ENCODE measurements around the gene SLC9A3. TPM values are rescaled to one million over a fixed set of nuclear protein-coding genes. Genes with fewer than 3 reads are reported as not detected.
A peak's percentile ranks its signal among the peaks of the same experiment; 100 is the strongest.

SLC9A3 gene
- total RNA-seq, 1 donor from 2014 or later = 1.3 TPM

DNA sequence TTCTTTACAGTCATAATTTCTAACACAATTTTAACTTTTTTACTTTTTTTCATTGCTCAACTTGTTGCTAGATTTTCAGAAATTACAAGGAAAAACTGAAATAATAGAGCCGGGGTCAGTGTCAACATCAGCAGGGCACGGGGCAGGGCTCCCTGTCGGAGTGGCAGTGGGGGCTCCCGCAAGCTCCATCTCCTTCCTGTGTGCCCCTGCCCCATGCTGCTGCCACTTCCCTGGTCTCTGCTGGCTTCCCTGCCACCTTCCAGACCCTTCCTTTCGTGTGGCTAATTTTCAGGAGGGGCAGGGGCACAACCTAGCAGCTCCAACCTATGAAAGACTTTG, 82.3 kb downstream of the SLC9A3 start:
- DNase-seq (no peak), ATAC-seq (no peak)
- intact Hi-C loops (cut with micrococcal nuclease) = no loop called here

DNA sequence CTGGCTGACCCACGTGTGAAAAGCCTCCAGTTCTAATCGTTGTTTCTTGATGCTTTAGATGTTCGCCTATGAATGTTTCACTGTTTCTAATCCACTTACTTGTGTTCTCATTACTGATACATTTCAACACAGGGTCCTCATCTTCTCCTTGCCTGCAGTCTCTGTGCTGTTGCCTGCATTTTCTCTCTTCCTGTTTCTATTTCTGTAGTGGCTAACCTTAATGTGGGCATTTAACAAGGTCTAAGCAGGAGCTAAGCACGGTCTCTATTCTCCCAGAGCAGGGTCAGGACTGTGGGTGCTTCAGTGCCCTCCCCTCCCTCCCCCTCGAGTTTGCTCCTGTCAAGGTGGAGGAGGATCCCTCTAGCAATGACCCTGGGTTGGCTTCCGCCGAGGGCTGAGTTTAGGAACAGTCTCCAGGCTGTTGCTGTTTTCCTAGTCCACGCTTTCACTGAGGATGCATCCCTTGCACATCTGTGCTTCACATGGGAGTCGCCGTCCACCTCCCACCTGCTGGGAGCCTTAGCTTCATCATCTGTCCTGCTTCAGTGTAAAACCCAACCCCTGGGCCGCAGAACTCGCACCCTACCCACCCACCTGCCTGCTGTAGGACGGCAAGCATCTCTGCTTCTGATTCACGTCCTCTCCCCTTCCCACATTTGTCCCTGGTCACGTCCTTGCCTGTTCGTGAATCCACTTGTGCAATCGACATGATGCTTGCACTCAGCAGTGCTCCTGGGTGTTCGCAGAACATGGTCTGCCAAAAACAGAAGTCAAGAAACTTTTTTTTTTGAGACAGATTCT, 83.6 kb downstream of the SLC9A3 start:
- DNase-seq (peak; percentile 12), ATAC-seq (no peak)
- intact Hi-C loops (cut with micrococcal nuclease) = no loop called here

DNA sequence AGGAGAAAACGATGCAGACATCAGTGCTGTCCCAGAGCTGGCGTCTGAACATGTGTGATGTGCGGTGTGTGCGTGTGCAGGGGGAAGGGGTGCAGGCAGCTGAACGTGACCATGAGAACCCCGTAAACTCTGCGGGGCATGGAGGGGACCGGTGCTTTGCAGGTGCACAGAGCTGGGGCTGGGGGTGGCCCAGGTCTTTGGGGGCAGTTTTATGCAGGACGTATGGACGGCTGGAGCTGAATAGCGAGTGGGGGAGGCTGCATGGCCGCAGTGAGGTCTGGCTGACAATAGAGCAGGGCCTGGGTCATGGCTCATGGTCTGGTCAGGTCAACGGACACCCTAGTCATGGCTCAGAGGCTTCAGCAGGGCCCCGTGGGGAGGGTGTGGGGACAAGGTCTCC, 84.6 kb downstream of the SLC9A3 start:
- peak; percentile 26 for DNase-seq
- intact Hi-C loops (cut with micrococcal nuclease) = no loop called here
- no peak for ATAC-seq

DNA sequence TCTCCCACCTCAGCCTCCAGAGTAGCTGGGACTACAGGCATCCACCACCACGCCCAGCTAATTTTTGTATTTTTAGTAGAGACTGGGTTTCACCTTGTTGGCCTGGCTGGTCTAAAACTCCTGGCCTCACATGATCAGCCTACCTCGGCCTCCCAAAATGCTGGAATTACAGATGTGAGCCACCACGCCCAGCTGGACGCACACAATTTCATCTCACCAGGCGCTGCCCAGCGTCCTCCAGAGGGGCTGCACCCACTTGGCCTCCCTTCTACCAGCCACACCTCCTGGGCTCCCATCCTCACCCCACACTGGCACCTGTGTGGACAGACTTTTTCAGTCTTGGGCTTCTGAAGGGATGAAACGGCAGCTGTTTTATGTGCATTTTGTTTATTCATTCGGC, 85.1 kb downstream of the SLC9A3 start:
- intact Hi-C loops (cut with micrococcal nuclease) = no loop called here
- ATAC-seq = no peak
- DNase-seq = peak; percentile 21

DNA sequence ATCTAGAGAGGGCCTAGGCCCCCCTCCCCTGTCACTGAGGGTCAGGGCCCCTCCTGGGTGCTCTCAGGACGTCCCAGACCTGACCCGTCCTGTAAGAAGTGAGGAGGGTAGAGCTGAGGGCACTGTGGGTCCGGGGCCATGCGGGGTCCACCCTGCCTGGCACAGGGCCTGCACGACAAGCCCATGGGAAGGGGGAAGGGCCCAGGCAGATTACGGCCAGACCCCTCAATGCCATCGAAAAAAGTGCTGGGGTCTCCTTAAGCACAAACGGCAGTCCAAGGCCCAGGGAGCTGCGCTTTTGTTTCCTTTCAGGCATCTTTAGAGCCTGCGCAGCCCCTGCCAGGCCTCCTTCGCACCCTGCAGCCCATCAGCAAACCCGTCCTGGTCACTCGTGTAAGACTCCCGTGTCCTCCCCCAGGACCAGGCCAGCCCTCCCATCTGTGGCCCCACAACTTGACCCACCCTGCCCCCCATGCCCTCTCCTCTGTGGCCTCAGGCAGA, 85.7 kb downstream of the SLC9A3 start:
- ATAC-seq (no peak), DNase-seq (no peak)
- intact Hi-C loops (cut with micrococcal nuclease) = no loop called here

DNA sequence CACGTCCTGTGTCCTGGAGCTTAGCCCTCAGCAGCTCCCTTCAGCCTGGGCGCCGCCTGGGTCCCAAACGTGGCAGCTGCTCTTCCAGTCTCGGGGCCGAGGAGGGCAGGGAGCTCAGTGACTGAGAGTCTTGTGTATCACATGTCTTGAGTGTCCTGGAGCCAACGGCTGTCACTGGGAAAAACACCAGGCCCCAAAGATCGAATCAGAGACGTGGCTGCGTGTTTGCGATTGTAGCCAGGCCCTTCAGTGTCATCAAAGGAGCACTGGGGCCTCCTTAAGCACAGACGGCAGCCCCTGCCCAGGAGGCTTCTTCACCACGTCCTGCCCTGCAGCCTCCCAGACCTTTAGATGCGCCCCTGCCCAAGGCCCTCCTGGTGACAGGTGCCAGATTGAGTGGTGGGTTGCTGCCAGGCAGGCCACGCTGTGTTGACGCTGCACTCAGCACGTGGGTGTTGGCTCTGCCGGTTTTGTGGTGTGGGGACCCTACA, 86.9 kb downstream of the SLC9A3 start:
- ATAC-seq (no peak), DNase-seq (peak; percentile 24)
- intact Hi-C loops (cut with micrococcal nuclease) = no loop called here

DNA sequence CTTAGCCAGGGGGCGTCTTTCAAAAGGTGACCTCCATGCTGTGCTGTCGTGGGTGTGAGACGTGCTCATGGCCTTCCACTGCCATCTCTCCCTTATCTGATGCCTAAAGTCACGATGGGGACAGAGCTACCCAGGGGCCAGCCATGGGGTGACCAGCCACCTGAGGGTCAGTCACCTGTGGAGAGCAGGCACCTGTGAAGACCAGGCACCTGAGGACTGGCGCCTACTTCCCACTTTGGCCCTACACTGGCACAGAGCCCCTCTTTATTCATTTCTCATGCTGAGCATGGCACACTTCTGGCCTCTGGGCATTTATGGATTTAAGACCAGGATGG, 87.6 kb downstream of the SLC9A3 start:
- intact Hi-C loops (cut with micrococcal nuclease) = no loop called here
- ATAC-seq = no peak
- DNase-seq = no peak

DNA sequence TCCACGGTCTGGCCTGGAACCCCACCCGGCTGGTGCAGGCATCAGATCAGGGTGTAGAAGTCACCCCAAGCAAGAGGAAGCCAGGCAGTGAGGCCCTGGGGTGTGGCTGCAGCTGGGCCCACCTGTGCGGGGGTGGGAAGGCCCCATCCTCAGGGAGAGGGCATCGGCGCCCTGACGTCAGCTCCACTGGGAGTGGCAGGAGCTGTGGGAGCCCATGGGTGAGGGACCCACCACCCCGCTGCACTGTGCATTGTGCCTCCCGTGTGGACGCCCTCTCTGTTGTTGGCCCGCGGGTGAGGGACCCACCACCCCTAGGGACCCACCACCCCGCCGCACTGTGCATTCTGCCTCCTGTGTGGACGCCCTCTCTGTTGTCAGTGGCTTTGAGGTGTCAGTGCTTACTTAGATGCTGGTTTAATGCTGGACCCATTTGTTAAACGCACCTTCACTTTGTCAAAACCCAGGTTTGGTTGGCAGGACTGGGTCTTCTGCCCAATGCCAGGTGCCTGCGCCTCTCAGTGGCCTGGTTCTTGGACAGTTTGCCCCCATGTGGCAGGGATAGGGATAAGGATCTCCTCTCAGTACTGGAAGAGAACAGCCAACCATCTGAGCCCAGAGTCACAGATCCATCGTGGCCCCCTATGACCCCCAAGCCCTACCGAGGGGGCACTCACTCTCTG, 88.1 kb downstream of the SLC9A3 start:
- intact Hi-C loops (cut with micrococcal nuclease) = no loop called here

DNA sequence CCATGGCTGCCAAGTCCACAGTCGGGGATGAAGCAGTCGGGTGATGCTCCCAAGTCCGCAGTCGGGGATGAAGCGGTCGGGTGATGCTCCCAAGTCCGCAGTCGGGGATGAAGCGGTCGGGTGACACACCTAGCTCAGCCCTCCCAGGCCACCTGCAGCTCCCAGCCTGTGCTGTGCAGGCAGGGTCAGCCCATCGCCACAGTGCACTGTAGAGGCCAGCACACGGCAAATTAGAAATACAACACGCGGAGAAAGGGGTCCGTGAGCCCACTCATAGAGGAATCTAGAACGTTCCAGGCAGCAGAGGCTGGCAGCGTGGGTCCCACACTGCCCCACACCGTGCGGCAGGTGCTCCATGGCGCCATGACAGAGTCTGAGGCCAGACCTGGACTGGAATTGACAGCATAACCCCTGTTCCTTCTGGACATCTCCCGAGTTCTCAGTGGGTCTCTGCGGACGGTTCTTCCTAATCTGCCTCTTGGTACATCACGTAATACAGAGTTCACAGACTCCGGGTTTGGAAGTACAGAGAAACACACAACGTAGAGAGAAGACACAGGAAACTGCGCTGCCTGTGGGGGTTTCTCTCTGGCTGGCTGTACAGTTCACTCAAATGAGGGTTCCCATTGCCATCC, 89.0 kb downstream of the SLC9A3 start:
- intact Hi-C loops (cut with micrococcal nuclease) = no loop called here
- DNase-seq (peak; percentile 31), ATAC-seq (no peak)

More for the DNA sequence above, 88.1 kb downstream of the SLC9A3 start:
- DNase-seq = peak; percentile 20
- no peak for ATAC-seq

DNA sequence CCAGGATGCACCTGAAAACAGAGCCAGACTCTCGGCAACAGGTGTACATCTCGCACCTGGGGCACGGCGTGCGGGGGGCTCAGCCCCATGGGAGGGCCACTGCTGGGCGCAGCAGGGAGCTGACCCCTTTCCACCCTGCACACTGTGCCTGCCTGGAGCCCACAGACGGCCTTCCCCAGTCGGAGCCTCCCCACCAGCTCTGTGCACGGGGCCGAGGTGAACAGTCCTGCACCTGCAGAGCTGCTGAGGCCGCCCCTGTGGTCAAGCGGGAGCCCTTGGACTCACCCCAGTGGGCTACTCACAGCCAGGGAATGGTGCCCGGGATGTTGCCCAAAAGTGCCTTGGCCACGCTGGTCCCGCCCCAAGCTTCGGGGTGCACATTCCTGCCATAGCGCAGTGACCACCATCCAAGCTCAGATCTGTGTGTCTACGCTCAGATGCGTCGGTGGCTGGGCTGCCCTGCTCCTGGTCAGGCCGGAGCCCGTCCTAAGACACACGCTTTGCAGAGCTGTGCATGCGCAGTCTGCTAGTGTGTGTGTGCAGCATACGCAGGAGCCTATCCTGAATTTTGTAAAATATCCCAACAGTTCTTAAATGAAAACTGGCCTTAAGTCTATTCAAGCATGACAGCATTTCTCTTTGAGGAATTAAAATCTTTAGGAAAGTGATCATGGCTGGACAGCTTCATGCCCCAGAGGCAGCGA, 89.7 kb downstream of the SLC9A3 start:
- intact Hi-C loops (cut with micrococcal nuclease) = no loop called here
- ATAC-seq (no peak), DNase-seq (peak; percentile 20)

DNA sequence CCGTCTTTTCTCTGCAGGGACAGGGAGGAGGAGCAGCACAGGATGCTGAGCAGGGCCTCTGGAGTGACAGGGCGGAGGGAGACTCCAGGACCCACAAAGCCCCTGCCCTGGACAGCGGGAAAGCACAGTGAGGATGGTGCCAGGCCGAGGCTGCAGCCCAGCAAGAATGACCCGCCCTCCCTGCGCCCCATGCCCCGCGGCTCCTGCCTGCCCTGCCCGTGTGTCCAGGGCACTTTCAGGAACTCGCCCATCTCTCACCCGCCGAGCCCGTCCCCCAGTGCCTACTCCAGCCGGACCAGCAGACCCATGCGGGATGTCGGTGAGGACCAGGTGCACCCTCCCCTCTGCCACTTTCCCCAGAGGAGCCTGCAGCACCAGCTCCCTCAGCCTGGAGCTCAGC, 90.4 kb downstream of the SLC9A3 start:
- DNase-seq (peak; percentile 19), ATAC-seq (no peak)
- intact Hi-C loops (cut with micrococcal nuclease) = no loop called here

DNA sequence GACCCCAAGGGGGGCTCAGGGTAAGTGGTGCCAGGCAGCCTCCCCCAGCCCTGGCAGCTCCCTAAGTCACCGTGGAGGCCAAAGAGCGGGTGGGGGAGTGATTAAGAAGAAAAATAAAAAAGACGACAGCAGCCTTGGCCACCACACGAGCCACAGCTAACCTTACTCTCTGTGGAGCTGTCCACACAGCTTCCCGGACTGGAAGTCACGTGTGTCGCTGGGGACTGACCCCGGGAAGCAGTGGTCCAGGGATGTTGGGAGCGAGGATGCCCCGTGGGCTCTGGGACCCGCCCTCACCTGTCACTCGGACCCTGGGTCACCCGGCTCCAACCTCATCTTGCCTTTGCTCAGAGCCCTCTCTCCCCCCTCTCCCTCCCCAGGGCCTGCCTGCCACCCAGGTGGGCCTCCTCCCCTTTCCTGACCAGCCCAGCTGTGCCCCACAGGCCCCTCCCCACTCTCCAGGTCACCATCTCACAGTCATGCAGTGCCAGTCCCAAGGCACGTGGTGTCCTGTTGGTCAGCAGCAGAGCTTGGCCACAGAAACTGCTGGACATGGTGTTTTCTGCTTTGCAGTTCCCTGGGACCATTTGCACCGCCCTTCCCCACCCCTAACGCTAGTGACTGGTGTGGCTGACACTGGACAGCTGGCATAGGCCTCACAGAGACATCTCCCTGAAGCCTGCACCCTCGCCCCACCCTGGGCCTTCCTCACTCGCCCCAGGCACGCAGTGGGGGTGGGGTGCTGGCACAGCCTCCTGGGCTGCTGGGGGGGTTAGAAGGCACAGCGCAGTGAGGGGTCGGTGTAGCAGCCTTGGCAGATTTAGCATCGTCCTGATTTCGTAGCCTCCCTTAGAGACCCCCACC, 91.1 kb downstream of the SLC9A3 start:
- intact Hi-C loops (cut with micrococcal nuclease) = no loop called here
- DNase-seq = peak; percentile 23
- ATAC-seq = no peak

DNA sequence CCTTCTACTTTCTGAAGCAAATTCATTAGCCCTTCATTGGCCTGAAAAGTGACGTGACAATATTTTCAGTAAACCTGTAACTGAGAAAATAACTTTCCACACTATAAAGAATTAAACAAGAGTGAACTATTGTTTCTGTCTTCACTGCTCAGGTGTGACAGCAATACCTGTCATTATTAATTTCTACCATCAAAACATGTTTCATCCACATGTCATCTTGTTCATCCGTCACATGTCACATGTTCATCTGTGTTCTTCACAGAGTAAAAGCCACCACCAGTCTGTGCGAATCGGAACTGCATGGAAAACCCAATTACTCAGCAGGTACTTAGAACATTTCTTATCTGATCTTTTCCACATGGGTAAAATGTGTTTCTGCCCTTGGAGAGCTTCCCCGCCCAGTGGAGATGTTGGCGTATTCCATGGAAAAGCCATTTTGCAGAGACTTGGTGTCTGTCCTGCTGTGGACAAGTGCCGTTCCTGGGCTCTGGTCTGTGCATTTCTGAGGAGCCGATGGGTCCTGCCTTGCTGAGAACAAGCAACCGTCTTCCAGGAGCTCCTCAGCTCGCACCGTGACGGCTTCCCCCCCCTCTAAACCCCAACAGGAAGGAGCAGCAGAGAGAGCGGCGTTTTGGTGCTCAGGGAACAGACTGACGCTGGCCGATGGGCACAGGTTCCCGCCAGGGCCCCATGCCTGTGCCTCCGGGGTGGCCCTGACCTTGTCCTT, 91.9 kb downstream of the SLC9A3 start:
- ATAC-seq (no peak), DNase-seq (peak; percentile 14)
- intact Hi-C loops (cut with micrococcal nuclease) = no loop called here

DNA sequence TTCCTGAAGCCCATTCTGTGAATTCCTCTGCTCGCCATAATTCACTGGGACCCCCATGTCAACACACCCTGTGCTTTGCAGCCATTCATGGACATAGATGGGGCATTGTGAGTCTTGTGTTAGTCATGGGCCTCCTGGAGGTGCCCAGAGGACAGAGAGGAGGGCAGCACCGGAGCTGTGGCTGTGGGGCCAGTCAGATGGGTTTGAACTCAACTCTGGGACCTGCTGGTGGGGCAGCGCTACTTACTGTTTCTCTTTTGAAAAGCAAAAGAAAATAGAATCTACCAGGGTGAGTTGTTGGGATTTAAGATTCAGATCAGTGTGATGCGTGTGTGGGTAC, 92.6 kb downstream of the SLC9A3 start:
- intact Hi-C loops (cut with micrococcal nuclease) = no loop called here
- ATAC-seq (no peak), DNase-seq (peak; percentile 15)

DNA sequence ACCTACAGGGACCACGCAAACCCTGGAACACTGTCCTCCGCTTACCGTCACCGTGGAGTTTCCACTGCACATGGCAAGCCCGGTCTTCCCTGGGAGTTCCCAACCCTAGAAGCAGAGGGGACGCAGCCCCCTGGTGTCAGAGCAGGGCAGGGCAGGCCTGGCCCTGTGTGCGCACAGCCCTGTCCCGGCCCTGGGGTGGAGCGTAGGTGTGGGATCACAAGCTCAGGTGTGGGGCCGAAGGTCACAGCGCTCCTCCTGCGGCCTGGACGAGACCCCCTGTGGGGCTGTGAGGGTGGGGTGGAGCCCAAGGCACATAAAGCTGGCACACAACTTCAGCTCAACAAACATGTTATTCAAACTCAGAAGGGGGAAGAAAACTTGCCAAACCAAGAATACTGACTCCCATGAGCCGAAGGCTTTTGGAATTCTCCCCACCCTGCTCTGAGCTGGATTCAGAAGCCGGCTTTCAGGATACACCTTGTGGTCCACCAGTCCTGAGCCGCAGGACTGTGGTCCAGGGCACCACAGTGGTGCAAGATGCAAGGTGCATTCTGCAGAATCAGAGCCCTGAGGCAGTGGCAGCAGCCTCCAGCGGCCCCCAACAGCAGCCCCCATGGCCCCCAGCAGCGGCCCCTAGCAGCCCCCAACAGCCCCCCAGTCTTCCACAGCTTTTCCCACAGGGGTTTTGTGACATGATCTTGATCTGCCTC, 93.1 kb downstream of the SLC9A3 start:
- DNase-seq = peak; percentile 70
- ATAC-seq = peak; percentile 79
- intact Hi-C loops (cut with micrococcal nuclease) = no loop called here

DNA sequence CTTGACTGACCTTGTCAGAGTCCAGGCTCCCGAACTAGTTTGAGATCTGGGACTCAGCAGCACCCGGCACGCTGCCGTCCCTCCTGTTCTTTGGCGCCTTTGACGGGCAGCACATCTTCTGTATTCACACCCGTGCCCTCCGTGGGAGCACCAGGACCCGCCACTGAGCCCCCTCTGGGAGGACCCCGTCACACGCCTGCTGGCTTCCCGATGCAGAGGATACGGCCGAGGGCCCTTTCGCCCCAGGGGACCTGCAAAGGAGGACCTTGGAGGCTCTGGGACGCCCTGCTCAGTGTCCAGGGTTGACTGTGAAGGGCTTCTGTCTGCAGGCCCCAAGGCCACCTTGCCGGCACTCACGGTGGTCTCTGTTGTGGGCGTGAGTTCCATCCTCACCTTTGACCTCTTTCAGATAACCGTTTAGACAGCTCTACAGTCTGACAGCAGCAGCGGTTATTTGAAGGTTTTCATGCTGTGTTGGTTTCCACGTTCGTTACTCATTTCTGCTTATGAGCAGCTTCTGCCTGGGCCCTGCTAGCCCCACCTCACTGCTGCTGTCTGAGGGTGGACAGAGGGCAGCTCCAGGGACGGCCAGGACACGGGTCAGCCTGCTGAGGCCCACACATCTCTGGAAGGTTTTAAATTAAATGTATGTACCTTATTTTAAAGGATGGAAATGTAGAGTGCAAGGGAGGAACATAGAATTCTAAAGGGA, 93.9 kb downstream of the SLC9A3 start:
- DNase-seq = no peak
- intact Hi-C loops (cut with micrococcal nuclease) = no loop called here
- no peak for ATAC-seq

All from left ventricle myocardium superior (tissue), 1 donor.